ENCODE data around the gene TRABD. TPM values are rescaled to one million over a fixed set of nuclear protein-coding genes. Genes with fewer than 3 reads are reported as not detected.
"Not testable (repeated sequence)": the region's sequence is repeated elsewhere in the genome, so short reads cannot be mapped to it uniquely, and the experiment has no call there.

TRABD gene
- total RNA-seq, 1 donor from 2014 or later, result 16.3 TPM

GRCh38 chr22:50151571-50152537 is 33.9 kb upstream of the TRABD start:
- no peak for DNase-seq (ENCODE audit: low read depth)

- no peak for DNase-seq (ENCODE audit: low read depth)
Observed at GRCh38 chr22:50153056-50153755, 32.5 kb upstream of the TRABD start.

GRCh38 chr22:50153756-50154140 is 32.0 kb upstream of the TRABD start:
- DNase-seq (ENCODE audit: low read depth), result no peak

GRCh38 chr22:50157709-50158375 is 27.9 kb upstream of the TRABD start:
- DNase-seq (ENCODE audit: low read depth), result no peak

GRCh38 chr22:50160947-50161346 is 24.8 kb upstream of the TRABD start:
- no peak for DNase-seq (ENCODE audit: low read depth)

- DNase-seq (ENCODE audit: low read depth), result no peak
Observed at GRCh38 chr22:50161508-50162390, 24.0 kb upstream of the TRABD start.

- DNase-seq (ENCODE audit: low read depth), result no peak
Observed at GRCh38 chr22:50162391-50162956, 23.2 kb upstream of the TRABD start.

GRCh38 chr22:50165436-50166123 is 20.1 kb upstream of the TRABD start:
- DNase-seq (ENCODE audit: low read depth), result no peak

- DNase-seq (ENCODE audit: low read depth), result no peak
Observed at GRCh38 chr22:50167689-50168489, 17.8 kb upstream of the TRABD start.

GRCh38 chr22:50168490-50169180 is 17.1 kb upstream of the TRABD start:
- not testable (repeated sequence) for DNase-seq (ENCODE audit: low read depth)

GRCh38 chr22:50169181-50169759 is 16.4 kb upstream of the TRABD start:
- no peak for DNase-seq (ENCODE audit: low read depth)

GRCh38 chr22:50169774-50170341 is 15.9 kb upstream of the TRABD start:
- DNase-seq (ENCODE audit: low read depth), result no peak

GRCh38 chr22:50170453-50171318 is 15.0 kb upstream of the TRABD start, which contains the start of gene PANX2:
Gene PANX2, plus strand, starts transcription at chr22:50170731. Its CDS starts 0 bp downstream, at chr22:50170731.
- DNase-seq (ENCODE audit: low read depth), result no peak

- DNase-seq (ENCODE audit: low read depth), result no peak
Observed at GRCh38 chr22:50171319-50171964, 14.3 kb upstream of the TRABD start.

GRCh38 chr22:50171965-50172421 is 13.7 kb upstream of the TRABD start:
- DNase-seq (ENCODE audit: low read depth), result no peak

Data from myocyte (in vitro differentiated cells).